ENCODE data around the gene PDE1A.
A peak's percentile ranks its signal among the peaks of the same experiment; 100 is the strongest.

The PDE1A gene

DNA sequence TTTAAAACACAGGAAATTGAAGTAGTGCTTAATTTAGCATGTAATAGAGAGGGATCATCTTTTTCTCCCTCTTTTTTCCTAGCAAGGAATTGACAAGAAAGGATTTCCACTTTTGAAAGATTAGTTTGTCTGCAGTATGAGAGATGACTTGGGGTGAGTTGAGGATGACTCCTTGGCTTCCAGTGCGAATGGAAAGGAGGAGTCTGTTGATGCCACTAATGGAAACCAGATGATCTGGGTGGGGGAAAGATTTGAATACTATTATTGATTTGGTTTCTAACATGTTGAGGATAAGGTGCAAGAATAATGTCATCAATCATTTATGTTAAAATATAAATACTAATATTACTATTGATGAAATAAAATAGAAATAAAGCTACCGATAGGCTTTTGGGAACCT is 235.8 kb downstream of the PDE1A start:
- no peak for TF ChIP-seq EZH2phosphoT487 (IDR thresholded peaks at IDR 0.05; ENCODE audit: borderline replicate concordance, low read length)
- no peak for TF ChIP-seq CTCF (IDR thresholded peaks at IDR 0.05; ENCODE audit: low read depth, low read length, poor library complexity, severe bottlenecking)
- Histone ChIP-seq H3K27ac (ENCODE audit: low read depth, low read length) (no peak overlapping the region), H3F3A (ENCODE audit: control insufficient read depth, insufficient read depth) (no peaks in the 10 kb centered on the region), H3K9me3 (ENCODE audit: control insufficient read depth, insufficient read depth, low read length) (no peaks in the 10 kb centered on the region), H3K4me1 (ENCODE audit: control insufficient read depth, low read length) (no peaks in the 10 kb centered on the region), H3K4me3 (ENCODE audit: low read length) (no peak overlapping the region), H3K36me3 (ENCODE audit: control insufficient read depth, low read length) (no peaks in the 10 kb centered on the region), H3K79me2 (ENCODE audit: control insufficient read depth, low read length) (no peaks in the 10 kb centered on the region), H3K9me2 (replicated peaks; ENCODE audit: control insufficient read depth, low read length) (no peaks in the 10 kb centered on the region), H3K4me2 (ENCODE audit: low read length) (no peak overlapping the region), H3K27me3 (ENCODE audit: control insufficient read depth, low read length) (0 out of 2 replicates have a peak, but pooled peaks cover 2% of the 10 kb centered on the region), H4K20me1 (ENCODE audit: control insufficient read depth, insufficient read depth, low read depth, low read length) (no peaks in the 10 kb centered on the region)

DNA sequence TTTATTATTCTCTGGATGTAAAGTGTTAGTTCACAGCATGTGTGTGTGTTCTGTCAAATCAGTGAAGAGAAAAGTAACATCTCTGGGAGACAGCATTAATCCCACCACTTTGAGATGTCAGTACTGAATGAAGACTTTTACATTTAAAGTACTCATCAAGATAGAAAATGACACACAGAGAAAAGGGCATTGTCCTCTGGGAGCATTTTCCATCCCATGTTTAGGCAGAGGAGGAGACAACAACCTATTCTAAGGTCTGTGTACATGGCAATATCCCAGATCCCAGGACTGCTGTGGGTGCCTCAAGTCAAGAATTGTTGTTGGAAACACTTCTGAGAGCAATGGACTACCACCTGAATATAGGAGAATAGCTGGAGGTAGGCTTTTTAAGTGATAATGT is 239.7 kb downstream of the PDE1A start:
- TF ChIP-seq EZH2phosphoT487 (IDR thresholded peaks at IDR 0.05; ENCODE audit: borderline replicate concordance, low read length) (no peak), CTCF (IDR thresholded peaks at IDR 0.05; ENCODE audit: low read depth, low read length, poor library complexity, severe bottlenecking) (no peak)

DNA sequence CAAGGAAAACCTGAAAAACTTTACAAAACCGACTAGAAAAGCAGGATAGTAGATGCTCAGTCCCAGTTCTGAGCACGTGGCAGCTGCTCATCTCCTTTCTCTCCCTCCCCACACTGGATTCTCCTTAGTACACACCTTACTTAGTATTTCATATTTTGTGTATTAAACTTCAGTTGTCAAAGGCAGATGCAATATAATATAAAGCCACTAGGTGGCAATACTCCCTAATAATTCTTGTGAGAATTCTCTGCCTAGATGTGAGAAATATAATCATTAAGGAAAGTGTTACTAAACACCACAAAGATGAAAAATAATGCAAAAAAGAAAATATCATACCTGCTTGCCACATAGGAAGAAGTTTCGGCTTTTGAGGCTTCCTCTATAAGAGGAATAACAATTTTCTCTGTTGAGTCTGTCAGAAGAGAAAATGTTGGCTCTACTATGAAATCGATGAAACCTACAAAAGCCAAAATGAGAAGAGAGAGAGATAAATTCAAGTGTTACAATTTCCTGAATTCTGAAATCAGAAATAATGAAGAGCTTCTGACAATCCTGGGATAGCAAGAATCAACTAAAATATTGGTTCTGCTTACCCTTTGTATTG is 240.6 kb downstream of the PDE1A start:
- H3K4me3 ChIP-seq (ENCODE audit: low read length) = no peak overlapping the region
- no peaks in the 10 kb centered on the region for H3K4me1 ChIP-seq (ENCODE audit: control insufficient read depth, low read length)
- H3K79me2 ChIP-seq (ENCODE audit: control insufficient read depth, low read length) = no peaks in the 10 kb centered on the region
- H3K9me2 ChIP-seq (replicated peaks; ENCODE audit: control insufficient read depth, low read length) = no peaks in the 10 kb centered on the region
- H3K4me2 ChIP-seq (ENCODE audit: low read length) = no peak overlapping the region
- peak; percentile 79 for TF ChIP-seq CTCF (IDR thresholded peaks at IDR 0.05; ENCODE audit: low read depth, low read length, poor library complexity, severe bottlenecking)
- TF ChIP-seq EZH2phosphoT487 (IDR thresholded peaks at IDR 0.05; ENCODE audit: borderline replicate concordance, low read length) = no peak
- H4K20me1 ChIP-seq (ENCODE audit: control insufficient read depth, insufficient read depth, low read depth, low read length) = no peaks in the 10 kb centered on the region
- no peaks in the 10 kb centered on the region for H3K36me3 ChIP-seq (ENCODE audit: control insufficient read depth, low read length)
- H3K27ac ChIP-seq (ENCODE audit: low read depth, low read length) = no peak overlapping the region
- H3F3A ChIP-seq (ENCODE audit: control insufficient read depth, insufficient read depth) = no peaks in the 10 kb centered on the region
- H3K27me3 ChIP-seq (ENCODE audit: control insufficient read depth, low read length) = 0 out of 2 replicates have a peak, but pooled peaks cover 2% of the 10 kb centered on the region
- H3K9me3 ChIP-seq (ENCODE audit: control insufficient read depth, insufficient read depth, low read length) = no peaks in the 10 kb centered on the region

More for the DNA sequence above, 239.7 kb downstream of the PDE1A start:
- Histone ChIP-seq H3K9me3 (ENCODE audit: control insufficient read depth, insufficient read depth, low read length) (no peaks in the 10 kb centered on the region), H3K36me3 (ENCODE audit: control insufficient read depth, low read length) (no peaks in the 10 kb centered on the region), H3K4me2 (ENCODE audit: low read length) (no peak overlapping the region), H3K27ac (ENCODE audit: low read depth, low read length) (no peak overlapping the region), H3K27me3 (ENCODE audit: control insufficient read depth, low read length) (0 out of 2 replicates have a peak, but pooled peaks cover 2% of the 10 kb centered on the region), H3K4me1 (ENCODE audit: control insufficient read depth, low read length) (no peaks in the 10 kb centered on the region), H3K4me3 (ENCODE audit: low read length) (no peak overlapping the region), H3K9me2 (replicated peaks; ENCODE audit: control insufficient read depth, low read length) (no peaks in the 10 kb centered on the region), H3K79me2 (ENCODE audit: control insufficient read depth, low read length) (no peaks in the 10 kb centered on the region), H3F3A (ENCODE audit: control insufficient read depth, insufficient read depth) (no peaks in the 10 kb centered on the region), H4K20me1 (ENCODE audit: control insufficient read depth, insufficient read depth, low read depth, low read length) (no peaks in the 10 kb centered on the region)

Measured in DOHH2 (cell line).